Measurements from ENCODE around the gene HDLBP.

DNA sequence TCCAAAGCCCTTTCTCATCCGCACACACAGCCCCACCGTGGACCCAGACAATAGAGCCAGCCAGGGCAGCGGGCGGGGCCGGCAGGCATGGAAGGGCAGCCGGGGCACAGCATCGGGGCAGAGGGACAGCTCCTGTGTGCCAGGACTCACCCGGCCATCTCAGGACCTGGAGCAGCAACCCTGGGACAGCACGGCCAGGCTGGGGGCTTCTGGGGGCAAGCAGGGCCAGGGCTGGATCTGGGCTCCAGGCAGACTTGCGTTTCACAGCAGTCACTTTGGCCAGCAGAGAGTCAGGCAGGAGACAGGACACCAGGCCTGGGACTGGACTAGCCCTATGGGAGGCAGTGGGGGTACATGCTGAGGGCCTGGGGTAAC, 111.5 kb downstream of the HDLBP start:
- TF ChIP-seq, protein P1, sequence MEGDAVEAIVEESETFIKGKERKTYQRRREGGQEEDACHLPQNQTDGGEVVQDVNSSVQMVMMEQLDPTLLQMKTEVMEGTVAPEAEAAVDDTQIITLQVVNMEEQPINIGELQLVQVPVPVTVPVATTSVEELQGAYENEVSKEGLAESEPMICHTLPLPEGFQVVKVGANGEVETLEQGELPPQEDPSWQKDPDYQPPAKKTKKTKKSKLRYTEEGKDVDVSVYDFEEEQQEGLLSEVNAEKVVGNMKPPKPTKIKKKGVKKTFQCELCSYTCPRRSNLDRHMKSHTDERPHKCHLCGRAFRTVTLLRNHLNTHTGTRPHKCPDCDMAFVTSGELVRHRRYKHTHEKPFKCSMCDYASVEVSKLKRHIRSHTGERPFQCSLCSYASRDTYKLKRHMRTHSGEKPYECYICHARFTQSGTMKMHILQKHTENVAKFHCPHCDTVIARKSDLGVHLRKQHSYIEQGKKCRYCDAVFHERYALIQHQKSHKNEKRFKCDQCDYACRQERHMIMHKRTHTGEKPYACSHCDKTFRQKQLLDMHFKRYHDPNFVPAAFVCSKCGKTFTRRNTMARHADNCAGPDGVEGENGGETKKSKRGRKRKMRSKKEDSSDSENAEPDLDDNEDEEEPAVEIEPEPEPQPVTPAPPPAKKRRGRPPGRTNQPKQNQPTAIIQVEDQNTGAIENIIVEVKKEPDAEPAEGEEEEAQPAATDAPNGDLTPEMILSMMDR (conservative IDR thresholded peaks at IDR 0.05 in 1 of 2, IDR thresholded peaks at IDR 0.05 in 1 of 2; ENCODE audit: extremely low read depth in 1 of 2, insufficient read depth in 1 of 2, low read depth in 1 of 2, low read length in 2 of 2): no peak
- TF ChIP-seq EZH2 (IDR thresholded peaks at IDR 0.05; ENCODE audit: borderline replicate concordance, low read length): no peak

Measured in mammary epithelial cell (primary cell).